AML-193 (cell line): ENCODE data around the gene SMARCD3.

ENCODE experiments used
- DNase-seq, 2 experiments: peaks; one replicate each; lab custom pipeline; 2025; lab: John Stamatoyannopoulos, UW

SMARCD3 gene

DNA sequence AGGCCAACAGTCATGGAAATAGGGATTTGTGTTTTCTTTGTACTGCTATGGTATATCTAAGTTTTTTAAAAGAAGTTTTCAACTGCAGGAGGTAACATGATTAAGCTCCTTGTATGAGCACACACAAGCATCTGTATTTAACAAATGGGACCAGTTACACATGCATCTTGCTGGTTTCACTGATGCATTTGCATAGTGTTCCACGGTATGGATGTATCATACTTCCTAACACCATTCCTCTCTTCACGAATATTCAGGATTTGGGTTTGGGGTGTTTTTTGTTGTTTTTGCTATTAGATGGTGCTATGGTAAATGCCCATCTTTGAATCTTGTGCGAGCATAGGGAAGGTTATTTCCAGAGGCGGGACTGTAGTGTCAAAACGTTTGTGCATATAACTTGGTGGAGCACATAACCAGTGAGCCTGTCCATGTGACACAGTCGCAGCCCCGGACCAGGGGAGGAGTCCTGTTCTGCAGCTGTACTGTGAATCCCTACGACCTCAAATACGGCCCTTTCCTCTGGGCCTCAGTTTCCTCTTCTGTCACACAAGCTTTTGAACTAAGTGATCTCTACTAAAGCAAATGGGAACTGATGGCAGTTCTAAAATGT is 40.1 kb downstream of the SMARCD3 start:
- no peak for DNase-seq

DNA sequence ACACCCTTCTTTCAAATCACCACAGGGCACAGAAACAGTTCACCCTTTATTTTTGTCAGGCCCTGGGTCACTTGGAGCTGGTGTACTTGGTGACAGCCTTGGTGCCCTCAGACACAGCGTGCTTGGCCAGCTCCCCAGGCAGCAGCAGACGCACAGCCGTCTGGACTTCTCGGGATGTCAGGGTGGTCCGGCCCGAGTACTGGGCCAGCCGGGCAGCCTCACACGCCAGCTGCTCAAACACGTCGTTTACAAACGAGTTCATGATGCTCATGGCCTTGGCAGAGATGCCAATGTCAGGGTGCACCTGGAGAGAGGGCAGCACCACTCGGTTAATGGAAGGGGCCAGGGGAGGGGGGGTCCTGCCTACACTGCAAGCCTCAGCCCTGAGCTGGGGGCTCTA is 40.7 kb downstream of the SMARCD3 start:
- DNase-seq: no peak

DNA sequence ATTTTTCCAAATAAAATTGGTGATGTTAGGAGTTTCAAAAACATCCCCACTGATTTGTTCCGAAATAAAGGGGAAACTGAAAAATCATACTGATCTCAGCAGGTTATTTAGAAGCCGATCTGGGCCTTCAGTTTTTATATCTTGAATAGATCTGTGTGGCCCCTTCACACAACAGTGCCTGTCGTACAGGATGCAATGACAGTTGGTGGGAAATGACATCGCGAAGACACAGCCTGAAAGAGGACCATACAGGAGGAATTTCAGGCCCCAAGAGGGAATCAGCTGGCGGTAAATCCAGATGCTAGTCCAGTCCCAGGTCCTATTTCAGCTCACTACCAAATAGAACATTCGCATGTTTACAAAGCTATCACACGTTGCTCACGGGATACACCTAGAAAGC is 41.2 kb downstream of the SMARCD3 start:
- no peak for DNase-seq

DNA sequence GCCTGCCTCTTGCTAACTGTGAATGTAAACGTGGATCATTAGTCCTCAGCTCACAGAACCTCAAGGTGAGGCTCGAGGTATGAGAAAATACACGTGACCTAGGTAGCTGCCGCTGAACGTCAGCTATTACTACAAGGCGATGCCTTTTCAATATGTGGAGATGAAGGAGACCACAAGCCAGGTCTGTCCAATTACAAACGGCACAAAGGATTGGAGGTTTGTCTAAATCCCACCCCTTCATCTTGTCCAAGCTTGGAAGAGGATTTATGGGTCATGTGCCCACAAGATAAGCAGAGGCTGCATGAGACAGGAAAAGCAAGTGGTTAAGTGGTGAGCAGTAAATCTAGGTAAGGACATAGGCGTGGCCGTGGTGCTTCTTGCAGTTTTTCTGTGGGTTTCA is 41.6 kb downstream of the SMARCD3 start:
- no peak for DNase-seq

DNA sequence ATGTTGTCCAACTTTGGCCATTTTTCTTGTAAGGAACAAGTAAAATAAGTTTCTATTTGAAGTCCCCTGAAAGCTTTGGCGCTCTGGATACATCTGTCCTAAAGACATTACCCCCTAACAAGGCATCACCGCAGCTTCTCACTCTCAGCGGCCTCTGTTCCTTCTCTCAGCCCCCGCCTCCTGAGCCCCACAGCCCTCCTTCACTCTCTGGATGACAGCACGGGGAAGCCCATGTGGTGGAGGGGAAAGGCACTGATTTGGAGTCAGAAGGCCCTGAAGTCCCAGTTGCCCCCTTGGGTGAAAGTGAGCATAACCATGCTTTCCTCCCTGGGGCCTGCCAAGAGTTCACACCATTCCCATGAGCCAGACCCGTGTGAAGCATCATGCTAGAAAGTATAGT is 42.8 kb downstream of the SMARCD3 start:
- no peak for DNase-seq

DNA sequence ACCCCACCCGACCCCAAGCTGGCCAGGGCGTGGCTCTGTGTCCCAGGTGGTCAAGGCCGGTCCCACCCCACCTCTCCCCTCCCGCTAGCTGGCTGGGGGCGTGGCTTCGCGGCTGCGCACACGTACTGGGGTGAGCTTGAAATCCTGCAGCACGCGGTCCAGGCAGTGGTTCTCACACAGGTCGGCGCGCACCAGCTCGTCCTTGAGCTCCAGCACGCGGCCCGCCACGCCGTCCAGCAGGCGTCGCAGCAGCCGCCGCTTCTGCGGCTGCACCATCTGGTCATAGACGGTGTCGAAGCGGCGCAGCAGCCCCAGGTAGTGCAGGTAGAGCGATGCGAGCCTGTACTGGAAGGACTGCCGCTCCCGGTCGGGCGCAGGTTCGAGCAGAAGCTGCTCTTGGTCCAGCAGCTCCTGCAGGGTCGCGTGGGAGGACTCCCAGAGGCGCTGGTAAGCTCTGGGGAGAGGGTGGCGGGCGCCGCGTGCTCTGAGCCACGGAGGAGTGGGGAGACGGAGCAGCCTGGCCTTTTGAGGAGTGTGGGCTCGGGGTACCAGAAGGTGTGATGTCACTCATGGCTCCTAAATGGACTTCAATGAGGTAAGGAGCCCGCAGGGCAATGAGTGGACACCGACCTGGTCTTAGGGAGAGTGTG is 44.0 kb downstream of the SMARCD3 start:
- DNase-seq: no peak

DNA sequence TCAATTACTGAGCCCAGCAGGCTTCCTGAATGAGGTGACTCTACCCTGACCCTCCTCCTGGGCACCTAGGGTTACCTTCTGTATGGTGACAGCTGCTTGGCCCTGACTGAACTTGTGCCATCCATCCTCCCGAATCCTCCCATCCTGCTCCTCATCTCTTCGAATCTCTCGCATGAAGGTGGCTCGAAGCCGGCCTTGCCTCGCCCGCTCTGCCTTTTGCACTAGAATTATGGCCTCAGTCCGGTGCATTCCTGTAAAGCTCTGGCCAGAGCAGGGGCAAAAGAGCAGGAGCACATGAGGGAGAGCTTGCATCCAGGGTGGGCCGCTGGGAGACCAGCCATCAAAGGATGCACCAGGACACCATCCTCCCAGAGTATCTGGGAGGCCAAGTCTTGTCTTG is 45.7 kb downstream of the SMARCD3 start:
- DNase-seq: no peak

DNA sequence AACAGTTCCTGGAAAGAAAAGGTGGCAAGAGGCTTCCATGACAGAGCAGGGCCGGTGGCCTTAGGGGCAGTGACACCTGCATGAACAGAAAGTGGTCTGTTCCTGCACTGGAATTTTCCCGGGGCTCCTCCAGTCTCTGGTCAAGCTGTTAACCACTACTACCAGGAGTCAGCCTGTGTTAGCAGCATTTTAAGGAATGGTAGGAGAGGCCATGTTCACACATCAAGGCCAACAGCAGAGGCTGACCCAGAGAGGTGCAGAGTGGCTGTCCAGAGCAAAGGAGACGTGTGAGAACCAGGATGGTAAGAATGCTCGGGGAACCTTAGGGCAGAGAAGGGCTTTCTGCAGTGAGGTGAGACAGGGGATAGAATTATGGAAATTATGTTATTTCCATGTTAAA is 46.7 kb downstream of the SMARCD3 start:
- DNase-seq: no peak

DNA sequence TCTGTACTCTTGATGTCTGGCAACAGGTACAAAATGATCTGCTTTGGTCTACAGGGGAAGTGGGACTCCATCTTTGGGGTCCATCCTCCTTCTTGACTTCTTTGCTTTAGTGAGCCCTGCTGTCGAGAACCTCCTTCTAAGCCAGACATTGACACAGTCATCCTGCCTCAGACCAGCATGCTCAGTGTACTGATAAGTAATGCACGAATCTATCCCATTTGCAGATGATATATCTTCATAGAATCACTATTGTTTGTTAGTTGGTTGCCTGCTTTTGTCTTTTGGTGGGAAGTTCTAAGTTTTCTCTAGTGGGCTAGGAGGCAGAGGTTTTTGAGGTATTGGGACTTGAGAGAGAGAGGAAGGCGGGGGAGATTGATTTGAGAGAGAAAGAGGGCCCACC is 47.1 kb downstream of the SMARCD3 start:
- DNase-seq: no peak

DNA sequence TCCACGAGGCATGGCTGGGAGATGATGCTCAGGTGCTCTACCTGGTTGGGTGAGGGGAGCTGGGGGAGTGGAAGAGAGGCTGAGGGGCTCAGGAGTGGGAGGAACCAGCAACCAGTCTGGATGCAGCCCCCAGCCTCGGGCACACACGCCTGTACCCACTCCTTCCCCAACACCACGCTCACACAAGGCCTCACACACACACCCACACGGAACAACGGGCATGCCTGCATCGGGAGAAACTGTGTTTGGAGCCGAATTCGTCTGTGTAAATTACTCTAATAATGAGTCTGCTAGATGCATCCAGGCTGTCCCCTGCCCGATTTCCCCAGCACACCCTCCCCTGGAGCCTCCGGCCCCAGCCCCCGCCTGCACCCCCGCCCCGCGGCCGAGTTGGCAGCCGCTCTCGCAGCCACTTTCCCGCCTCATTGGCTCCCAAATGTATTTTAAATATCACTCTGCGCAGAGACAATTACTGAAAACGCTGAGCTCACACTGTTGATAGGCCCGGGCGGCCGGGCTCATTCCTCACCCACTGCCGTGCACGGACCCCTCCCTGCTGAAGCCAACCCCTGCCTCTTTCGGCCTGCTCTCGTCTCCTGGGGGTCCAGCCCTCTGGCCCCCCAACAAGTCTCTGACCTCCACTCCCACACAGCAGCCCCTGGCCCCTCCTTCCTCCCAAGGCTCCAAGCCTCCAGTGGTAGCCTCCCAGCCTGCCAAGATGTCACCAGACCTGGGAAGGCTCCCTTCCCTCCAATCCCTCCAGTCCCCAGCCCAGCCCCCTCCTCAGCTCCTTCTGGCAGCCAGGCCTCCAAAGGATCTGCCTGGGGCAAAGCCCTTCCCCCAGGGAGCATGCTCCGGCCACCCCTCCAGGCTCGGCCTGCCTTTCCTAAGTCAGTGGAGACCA is 49.3 kb downstream of the SMARCD3 start:
- DNase-seq: no peak

DNA sequence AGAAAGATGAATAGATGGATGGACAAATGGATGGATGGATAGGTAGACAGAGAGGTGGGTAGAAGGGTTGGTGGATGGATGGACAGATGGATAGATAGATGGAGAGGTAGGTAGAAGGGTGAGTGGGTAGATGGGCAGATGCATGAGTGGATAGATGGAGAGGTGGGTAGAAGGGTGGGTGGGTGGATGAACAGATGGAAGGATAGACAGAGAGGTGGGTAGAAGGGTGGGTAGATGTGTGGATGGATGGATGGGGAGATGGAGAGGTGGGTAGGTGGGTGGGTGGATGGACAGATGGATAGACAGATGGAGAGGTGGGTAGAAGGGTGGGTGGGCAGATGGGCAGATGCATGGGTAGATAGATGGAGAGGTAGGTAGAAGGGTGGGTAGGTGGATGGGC is 50.6 kb downstream of the SMARCD3 start:
- DNase-seq: no peak

DNA sequence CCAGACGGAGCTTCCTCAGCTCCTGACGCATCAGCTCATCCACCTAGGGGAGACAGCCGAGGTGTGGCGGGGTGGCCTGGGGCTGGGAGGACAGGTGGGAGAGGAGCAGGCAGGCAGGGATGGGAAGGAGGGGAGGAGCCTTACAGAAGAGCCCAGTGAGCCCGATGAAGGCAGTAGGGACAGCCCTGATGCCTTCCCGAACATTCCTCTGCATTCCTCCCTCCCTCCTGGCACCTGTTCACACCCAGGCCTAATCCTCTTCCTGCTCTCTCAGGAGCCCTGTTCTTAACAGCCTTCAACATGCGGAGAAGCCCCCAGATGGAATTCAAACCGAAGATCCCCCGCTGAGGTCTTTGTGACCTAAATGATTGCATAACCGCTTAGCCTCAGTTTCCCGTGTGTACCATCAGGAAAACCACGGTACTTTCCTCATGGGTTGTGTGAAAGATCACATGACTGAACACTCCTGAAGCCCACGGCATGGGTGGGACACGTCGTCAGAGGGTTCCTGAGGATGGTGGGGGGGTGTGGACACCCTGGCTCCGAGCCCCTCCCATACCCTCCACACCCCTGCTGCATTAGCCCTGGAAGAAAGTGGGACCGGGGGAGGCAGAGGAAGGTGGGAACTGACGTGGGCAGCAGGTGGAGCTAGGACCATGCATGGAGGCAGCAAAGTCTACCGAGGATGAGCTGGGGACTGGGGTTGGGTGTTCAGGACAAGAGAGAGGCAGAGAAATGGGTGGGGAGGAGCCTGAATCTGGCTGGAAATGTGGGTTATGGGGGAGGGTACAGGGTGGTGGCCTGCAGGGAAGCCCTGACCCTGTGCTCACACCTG is 52.7 kb downstream of the SMARCD3 start:
- DNase-seq: no peak

DNA sequence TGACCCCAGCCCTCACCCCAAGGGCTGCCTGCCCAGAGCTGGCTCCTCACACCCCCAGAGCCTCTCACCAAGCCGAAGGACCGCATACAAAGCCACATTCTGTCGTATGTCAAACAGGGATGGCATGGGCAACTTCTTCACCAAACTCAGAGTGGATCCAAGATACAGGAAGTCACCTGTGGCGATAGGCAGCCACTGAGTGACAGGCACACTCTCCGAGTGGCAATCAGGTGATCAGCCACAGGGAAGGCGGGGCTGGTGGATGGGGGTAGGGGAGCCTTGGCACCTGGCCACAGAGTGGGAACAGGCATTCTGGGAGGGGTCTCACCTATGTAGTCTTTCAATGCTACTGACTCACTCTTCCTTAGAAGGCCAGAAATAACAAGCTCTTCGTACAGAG is 54.3 kb downstream of the SMARCD3 start:
- no peak for DNase-seq

DNA sequence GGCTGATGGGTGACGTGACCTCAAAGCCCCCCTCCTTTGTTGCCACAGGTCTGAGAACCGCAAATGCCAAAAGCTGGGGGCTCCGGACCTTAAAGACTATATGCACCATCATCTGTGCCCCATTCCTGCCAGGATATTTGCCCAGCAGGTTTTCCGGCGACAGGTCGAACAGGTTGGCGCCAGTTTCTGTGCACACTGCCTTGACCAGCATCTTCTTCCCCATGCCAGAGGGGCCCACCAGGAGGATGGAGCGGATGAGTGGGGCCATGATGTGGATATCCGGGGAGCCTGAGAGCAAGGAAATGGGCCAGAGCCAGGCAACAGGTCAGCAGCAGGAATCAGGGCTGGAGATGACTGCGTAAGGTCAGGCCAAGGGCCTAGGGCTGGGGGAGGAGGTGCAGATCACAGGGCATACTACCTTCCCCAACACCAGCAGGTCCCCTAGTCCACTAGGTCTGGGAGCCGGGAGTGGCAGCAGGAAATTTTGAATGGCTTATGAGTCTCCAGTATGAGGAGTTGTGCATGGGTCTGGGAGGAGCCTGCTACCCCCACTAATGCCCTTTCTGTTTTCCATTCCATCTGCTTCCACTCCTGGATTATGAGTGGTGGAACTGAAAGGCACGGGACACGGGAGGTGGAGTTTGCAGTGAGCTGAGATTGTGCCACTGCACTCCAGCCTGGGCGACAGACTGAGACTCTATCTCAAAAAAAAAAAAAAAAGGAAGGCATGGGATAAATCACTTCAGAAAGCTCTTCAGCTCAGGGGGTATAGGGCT is 55.1 kb downstream of the SMARCD3 start:
- DNase-seq: no peak

DNA sequence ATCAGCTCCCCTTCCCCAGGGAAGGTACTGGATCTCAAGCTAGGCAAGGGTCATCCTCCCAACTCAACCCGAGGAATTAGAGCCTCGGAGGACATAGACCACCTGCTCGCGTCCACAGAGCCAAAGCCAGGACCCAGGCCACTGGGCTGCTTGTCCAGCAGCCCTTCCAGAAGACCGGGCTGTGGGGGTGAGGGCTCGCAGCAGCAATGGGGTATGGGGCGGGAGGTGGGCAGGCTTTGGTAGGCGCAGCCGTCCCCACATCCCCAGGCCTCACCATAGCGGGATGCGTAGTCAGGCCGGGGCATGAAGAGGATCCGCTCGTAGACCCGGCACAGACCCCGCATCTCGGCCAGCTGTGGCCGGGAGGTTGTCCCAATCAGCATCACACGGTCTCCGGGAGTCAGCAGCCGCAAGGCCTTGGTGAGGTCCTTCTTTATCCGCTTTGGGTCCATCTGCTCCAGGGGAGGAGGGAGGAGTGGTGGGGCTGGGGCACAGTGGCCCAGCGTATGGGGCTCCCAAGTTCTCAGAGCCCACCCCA is 56.4 kb downstream of the SMARCD3 start:
- no peak for DNase-seq

DNA sequence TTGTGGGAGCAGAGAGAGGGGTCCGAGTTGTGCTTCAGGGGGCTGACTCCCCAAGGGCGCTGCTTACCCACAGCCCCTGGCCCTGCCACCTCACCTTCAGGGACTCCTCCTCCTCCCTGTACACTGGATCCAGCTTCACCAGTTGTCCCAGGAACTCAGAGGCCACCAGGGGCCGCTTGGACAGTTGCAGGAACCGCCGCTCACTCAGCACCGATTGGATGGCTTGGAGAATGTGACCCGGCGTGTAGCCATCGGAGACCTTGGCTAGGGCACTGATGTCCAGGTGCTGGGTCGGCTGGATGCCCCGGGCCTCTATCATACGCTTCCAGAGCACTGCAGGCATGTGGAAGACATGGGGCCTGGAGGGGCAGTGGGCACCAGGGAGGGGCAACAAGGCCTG is 57.0 kb downstream of the SMARCD3 start:
- DNase-seq: no peak

DNA sequence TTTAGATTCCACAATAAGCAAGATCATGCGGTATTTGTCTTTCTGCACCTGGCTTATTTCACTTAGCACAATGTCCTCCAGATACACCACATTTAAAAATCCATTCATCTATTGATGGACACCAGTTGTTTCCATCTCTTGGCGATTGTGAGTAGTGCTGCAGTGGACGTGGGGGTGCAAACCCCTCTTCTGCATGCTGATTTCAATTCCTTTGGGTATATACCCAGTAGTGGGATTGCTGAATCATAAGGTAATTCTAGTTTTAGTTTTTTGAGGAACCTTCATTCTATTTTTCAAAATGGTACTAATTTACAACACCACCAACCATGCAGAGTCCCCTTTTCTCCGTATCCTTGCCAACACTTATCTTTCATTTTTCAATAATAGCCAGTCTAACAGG is 59.5 kb downstream of the SMARCD3 start:
- DNase-seq: no peak
